ENCODE data around the gene SNRPD2. TPM values are rescaled to one million over a fixed set of nuclear protein-coding genes. Genes with fewer than 3 reads are reported as not detected.
A peak's percentile ranks its signal among the peaks of the same experiment; 100 is the strongest.

SNRPD2 gene
- total and polyA plus RNA-seq, 2 of the 8 experiments (the other 6 are each of a cell fraction or from before 2014, with no cell fraction given): 645 to 759 TPM

GRCh38 chr19:45646345-45646698, 45.4 kb downstream of the SNRPD2 start:
- no peak overlapping the region for H2BK12ac ChIP-seq (ENCODE audit: low read depth, low read length)
- H3K79me1 ChIP-seq (ENCODE audit: low read depth, low read length): no peaks in the 10 kb centered on the region
- POLR2A ChIA-PET (ENCODE audit: partially characterized antibody): interaction anchor here (1.1 to 1.8 kb wide), 6 partner anchors 14 to 123 kb away, joined by 3 to 8 read pairs (median 4); partner anchors contain the start of genes GIPR, QPCTL, SIX5 and SNRPD2
- H2AK5ac ChIP-seq (ENCODE audit: low read depth, low read length): no peak overlapping the region
- H3K56ac ChIP-seq (replicated peaks; ENCODE audit: insufficient read length, low read depth, low read length): no peak overlapping the region
- H4K5ac ChIP-seq (ENCODE audit: insufficient read length, low read depth, low read length): no peak overlapping the region
- no peak overlapping the region for H3K9ac ChIP-seq (replicated peaks in 1 of 4; ENCODE audit: extremely low read depth in 1 of 4, low read depth in 3 of 4, low read length in 3 of 4)
- H2BK15ac ChIP-seq (ENCODE audit: low read length): no peak overlapping the region
- no peak overlapping the region for H2BK20ac ChIP-seq (ENCODE audit: low read length)
- no peaks in the 10 kb centered on the region; a peak in 1 of 4 replicates for H3K9me3 ChIP-seq (ENCODE audit: insufficient read depth in 2 of 2, low read depth in 1 of 2, low read length in 1 of 2)
- no peak overlapping the region for H4K91ac ChIP-seq (replicated peaks; ENCODE audit: insufficient read length, low read length)
- CTCF ChIA-PET (ENCODE audit: partially characterized antibody): interaction anchor here (0.8 to 5.8 kb wide), 8 partner anchors 26 to 207 kb away, joined by 3 to 67 read pairs (median 4); partner anchors contain the start of gene PPM1N
- no peak overlapping the region for H2BK5ac ChIP-seq (ENCODE audit: low read depth, low read length)
- no peaks in the 10 kb centered on the region for H3K36me3 ChIP-seq (ENCODE audit: control insufficient read depth in 2 of 4, insufficient read depth in 4 of 4, low read length in 3 of 4)
- no peak for DNase-seq (ENCODE audit: low read depth in 1 of 2, low spot score in 2 of 2)
- peak overlapping the region; percentile 43 to 45 for H3K4me2 ChIP-seq (ENCODE audit: insufficient read depth in 1 of 2, low read depth in 2 of 2, low read length in 2 of 2)
- no peak overlapping the region for H2AFZ ChIP-seq (ENCODE audit: low read length)
- no peak for FAIRE-seq
- no peak overlapping the region for H3K18ac ChIP-seq (ENCODE audit: extremely low read depth, low read length)
- H2BK120ac ChIP-seq (replicated peaks; ENCODE audit: low read depth, low read length): no peak overlapping the region
- no peak overlapping the region for H3K23ac ChIP-seq (ENCODE audit: insufficient read length)
- peaks cover 5% of the 10 kb centered on the region; the same call in 1 of the 2 replicates for H3K23me2 ChIP-seq (ENCODE audit: low read depth, low read length)
- peak overlapping the region in 3 of 4 experiments; percentile 3 to 60 (median 38); a peak in 5 of 8 replicates for H3K4me3 ChIP-seq (ENCODE audit: extremely low read depth in 1 of 4, insufficient read depth in 2 of 4, low read depth in 3 of 4, low read length in 4 of 4)
- peaks cover 0 to 6% (median 2%) of the 10 kb centered on the region in 4 experiments; a peak in 4 of 7 replicates for H3K27me3 ChIP-seq (replicated peaks in 1 of 4; ENCODE audit: control insufficient read depth in 3 of 4, extremely low read depth in 1 of 4, insufficient read depth in 3 of 4, low read length in 3 of 4)
- 39% methylated on average over 9 of the region's 9 CpGs; no CpG with 5 or more reads in 1 of the 2 experiments for WGBS, 2 experiments (ENCODE audit: extremely low coverage in 1 of 2, insufficient coverage in 1 of 2, insufficient read length in 1 of 2, insufficient replicate concordance in 2 of 2, low coverage in 1 of 2, low lambda C conversion rate in 2 of 2, missing lambda C conversion rate in 1 of 2)
- no peaks in the 10 kb centered on the region for H3K79me2 ChIP-seq (ENCODE audit: control insufficient read depth in 1 of 2, insufficient read depth in 2 of 2, low read length in 2 of 2)
- H3K4ac ChIP-seq (replicated peaks; ENCODE audit: insufficient read length, low read depth, low read length): no peak overlapping the region
- TF ChIP-seq ZNF274 (IDR thresholded peaks at IDR 0.05; ENCODE audit: borderline replicate concordance, extremely low read depth, low read length): no peak
- TF ChIP-seq CREB1 (IDR thresholded peaks at IDR 0.05): no peak
- 0 out of 2 replicates have a peak, but pooled peaks have one; percentile 6 for TF ChIP-seq ATF2 (IDR thresholded peaks at IDR 0.05; ENCODE audit: low read length)
- peak; percentile 6; the same call in 1 of the 2 replicates for TF ChIP-seq KDM1A (IDR thresholded peaks at IDR 0.05; ENCODE audit: borderline replicate concordance, low read length)
- no peak for TF ChIP-seq SIRT6 (IDR thresholded peaks at IDR 0.05; ENCODE audit: low read length)
- TF ChIP-seq CTBP2 (IDR thresholded peaks at IDR 0.05; ENCODE audit: borderline replicate concordance, insufficient read depth, insufficient read length, low read length): no peak
- H4K8ac ChIP-seq (ENCODE audit: extremely low read depth, insufficient read depth, low read length): no peak overlapping the region
- H3K27ac ChIP-seq (ENCODE audit: low read depth, low read length): no peak overlapping the region
- H3K4me1 ChIP-seq (replicated peaks in 1 of 4; ENCODE audit: control insufficient read depth in 3 of 4, insufficient read depth in 4 of 4, low read length in 3 of 4): peaks cover 6 to 26% (median 16%) of the 10 kb centered on the region in 4 experiments
- no peaks in the 10 kb centered on the region for H4K20me1 ChIP-seq (replicated peaks in 1 of 2; ENCODE audit: control insufficient read depth in 1 of 2, insufficient read depth in 2 of 2, low read length in 2 of 2)
- no peak overlapping the region for H3K14ac ChIP-seq (ENCODE audit: insufficient read length)

Data from H1 (cell line).